Trophoblast cell (in vitro differentiated cells and primary cell): ENCODE results near the gene HIVEP1.

ENCODE experiments used
- DNase-seq, 2 donors: peaks; one replicate each; pipeline ENCODE4 v3.0.0-alpha.2; 2016
- H2AFZ ChIP-seq: 2 replicates; pipeline ENCODE4 v1.6.1; 2013; ENCODE audit warnings: low read length, moderate library complexity, mild to moderate bottlenecking; ENCODE audit not compliant: insufficient read depth, poor library complexity
- H2AK5ac ChIP-seq: 2 replicates; pipeline ENCODE4 v1.6.1; 2013; ENCODE audit warnings: mild to moderate bottlenecking, low read length
- H2BK120ac ChIP-seq: 2 replicates; pipeline ENCODE4 v1.6.1; 2013; ENCODE audit warnings: low read length, mild to moderate bottlenecking, moderate library complexity; ENCODE audit not compliant: insufficient read depth, poor library complexity
- H2BK12ac ChIP-seq: 2 replicates; pipeline ENCODE4 v1.6.1; 2013; ENCODE audit warnings: mild to moderate bottlenecking, low read length, moderate library complexity
- H2BK5ac ChIP-seq: 2 replicates; pipeline ENCODE4 v1.6.1; 2013; ENCODE audit warnings: low read length, low read depth, moderate library complexity, mild to moderate bottlenecking; ENCODE audit not compliant: poor library complexity
- H3K14ac ChIP-seq: 2 replicates; pipeline ENCODE4 v1.6.1; 2013; ENCODE audit warnings: mild to moderate bottlenecking, low read length
- H3K18ac ChIP-seq: 2 replicates; pipeline ENCODE4 v1.6.1; 2013; ENCODE audit warnings: mild to moderate bottlenecking, low read length
- H3K23ac ChIP-seq: 2 replicates; pipeline ENCODE4 v1.6.1; 2013; ENCODE audit warnings: low read length
- H3K27ac ChIP-seq: 2 replicates; pipeline ENCODE4 v1.5.1; 2013; ENCODE audit warnings: low read depth, mild to moderate bottlenecking, inconsistent platforms, low read length, moderate library complexity
- H3K27me3 ChIP-seq: 2 replicates; pipeline ENCODE4 v1.6.1; 2013; ENCODE audit warnings: inconsistent platforms, mild to moderate bottlenecking, low read length, moderate library complexity; ENCODE audit not compliant: insufficient read depth
- H3K36me3 ChIP-seq, 2 experiments: 1 replicate in 1 of 2; 2 replicates in 1 of 2; pipeline ENCODE4 v1.6.1; 2013; ENCODE audit warnings: low read length in 2 of 2, mild to moderate bottlenecking in 2 of 2, moderate library complexity in 1 of 2; ENCODE audit not compliant: insufficient read depth in 2 of 2, control insufficient read depth in 1 of 2
- H3K4ac ChIP-seq: 2 replicates; pipeline ENCODE4 v1.6.1; 2013; ENCODE audit warnings: low read depth, mild to moderate bottlenecking, low read length, moderate library complexity
- H3K4me1 ChIP-seq, 2 experiments: 1 replicate in 1 of 2; 2 replicates in 1 of 2; pipeline ENCODE4 v1.6.1; 2013; ENCODE audit warnings: low read length in 2 of 2, mild to moderate bottlenecking in 2 of 2, moderate library complexity in 1 of 2; ENCODE audit not compliant: insufficient read depth in 2 of 2, control insufficient read depth in 1 of 2
- H3K4me2 ChIP-seq: 2 replicates; pipeline ENCODE4 v1.6.1; 2013; ENCODE audit warnings: inconsistent platforms, mild to moderate bottlenecking, low read length, moderate library complexity
- H3K4me3 ChIP-seq: 2 replicates; pipeline ENCODE4 v1.5.1; 2013; ENCODE audit warnings: mild to moderate bottlenecking, low read depth, low read length, inconsistent platforms
- H3K79me1 ChIP-seq: one replicate; pipeline ENCODE4 v1.6.1; 2013; ENCODE audit warnings: low read length
- H3K79me2 ChIP-seq: 2 replicates; pipeline ENCODE4 v1.6.1; 2013; ENCODE audit warnings: low read length, mild to moderate bottlenecking; ENCODE audit not compliant: control insufficient read depth, insufficient read depth, poor library complexity
- H3K9ac ChIP-seq: 2 replicates; pipeline ENCODE4 v1.6.1; 2013; ENCODE audit warnings: mild to moderate bottlenecking, low read length
- H3K9me3 ChIP-seq: 2 replicates; pipeline ENCODE4 v1.6.1; 2013; ENCODE audit warnings: low read depth, mild to moderate bottlenecking, control low read depth, inconsistent platforms, low read length; ENCODE audit not compliant: insufficient read depth
- H4K12ac ChIP-seq: 2 replicates; pipeline ENCODE4 v1.6.1; 2013; ENCODE audit warnings: low read depth, mild to moderate bottlenecking, low read length, moderate library complexity
- H4K8ac ChIP-seq: 2 replicates; pipeline ENCODE4 v1.6.1; 2013; ENCODE audit warnings: low read depth, mild to moderate bottlenecking, low read length, moderate library complexity
- H4K91ac ChIP-seq: one replicate; pipeline ENCODE4 v1.6.1; 2013; ENCODE audit warnings: low read depth, mild to moderate bottlenecking, low read length, moderate library complexity
- WGBS: extraction: QIAGEN DNeasy Blood & Tissue Kit; methylation state at CpG from one replicate; pipeline ENCODE4 v1.1.7; 2013; ENCODE audit warnings: missing lambda C conversion rate; ENCODE audit not compliant: insufficient read length, insufficient coverage; ENCODE audit errors: extremely low coverage; 5-methylcytosine and 5-hydroxymethylcytosine counted together

Gene HIVEP1

DNA sequence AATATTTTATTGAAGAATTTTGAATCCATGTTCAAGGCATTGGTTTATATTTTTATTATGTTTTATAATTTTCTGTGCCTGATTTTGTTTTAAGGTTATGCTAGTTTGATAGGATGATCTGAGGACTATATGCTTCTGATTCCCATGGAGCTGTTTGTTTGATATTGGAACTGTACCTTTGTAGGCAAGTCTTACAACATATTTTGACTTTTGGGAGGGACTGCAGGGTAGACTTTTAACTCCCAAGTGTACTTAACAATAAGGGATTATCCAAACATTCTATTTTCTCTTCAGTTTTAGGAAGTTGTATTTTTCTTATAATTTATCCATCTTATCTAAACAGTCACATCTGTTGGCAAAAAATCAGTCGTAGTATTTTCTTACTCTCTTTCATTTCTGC, 82.6 kb downstream of the HIVEP1 start:
- H3K4me1 ChIP-seq, result no peaks in the 10 kb centered on the region
- no peak overlapping the region for H2BK5ac ChIP-seq
- H3K36me3 ChIP-seq, result peaks cover 0 to 2% of the 10 kb centered on the region in 2 experiments
- no peak overlapping the region for H2BK120ac ChIP-seq
- no peak overlapping the region for H2AK5ac ChIP-seq
- H3K27ac ChIP-seq, result no peak overlapping the region
- no peak overlapping the region for H4K8ac ChIP-seq
- H3K27me3 ChIP-seq, result no peaks in the 10 kb centered on the region
- H3K18ac ChIP-seq, result no peak overlapping the region
- no peaks in the 10 kb centered on the region for H3K79me1 ChIP-seq
- H3K9ac ChIP-seq, result no peak overlapping the region
- H3K4me3 ChIP-seq, result no peak overlapping the region
- WGBS, result no CpG with 5 or more reads among the region's 1 CpG
- no peak overlapping the region for H3K23ac ChIP-seq
- no peak for DNase-seq
- no peak overlapping the region for H4K12ac ChIP-seq
- H4K91ac ChIP-seq, result no peak overlapping the region
- no peak overlapping the region for H3K4ac ChIP-seq
- no peak overlapping the region for H2AFZ ChIP-seq
- no peak overlapping the region for H3K4me2 ChIP-seq
- H3K79me2 ChIP-seq, result no peaks in the 10 kb centered on the region
- no peaks in the 10 kb centered on the region for H3K9me3 ChIP-seq
- no peak overlapping the region for H3K14ac ChIP-seq
- no peak overlapping the region for H2BK12ac ChIP-seq

GRCh38 chr6:12096342-12096741, 84.2 kb downstream of the HIVEP1 start:
- H3K4me1 ChIP-seq, result no peaks in the 10 kb centered on the region
- no peak overlapping the region for H2BK12ac ChIP-seq
- peaks cover 0 to 2% of the 10 kb centered on the region in 2 experiments for H3K36me3 ChIP-seq
- H3K9me3 ChIP-seq, result no peaks in the 10 kb centered on the region
- H3K4ac ChIP-seq, result no peak overlapping the region
- H3K4me2 ChIP-seq, result no peak overlapping the region
- H3K79me2 ChIP-seq, result no peaks in the 10 kb centered on the region
- no peaks in the 10 kb centered on the region for H3K79me1 ChIP-seq
- H3K14ac ChIP-seq, result no peak overlapping the region
- no peak overlapping the region for H4K91ac ChIP-seq
- no peak overlapping the region for H3K4me3 ChIP-seq
- no peaks in the 10 kb centered on the region for H3K27me3 ChIP-seq
- no peak for DNase-seq
- no peak overlapping the region for H4K8ac ChIP-seq
- H3K9ac ChIP-seq, result no peak overlapping the region
- no peak overlapping the region for H2BK120ac ChIP-seq
- H3K23ac ChIP-seq, result no peak overlapping the region
- no CpG with 5 or more reads among the region's 3 CpGs for WGBS
- H4K12ac ChIP-seq, result no peak overlapping the region
- H3K18ac ChIP-seq, result no peak overlapping the region
- H2BK5ac ChIP-seq, result no peak overlapping the region
- no peak overlapping the region for H2AK5ac ChIP-seq
- H3K27ac ChIP-seq, result no peak overlapping the region
- no peak overlapping the region for H2AFZ ChIP-seq

DNA sequence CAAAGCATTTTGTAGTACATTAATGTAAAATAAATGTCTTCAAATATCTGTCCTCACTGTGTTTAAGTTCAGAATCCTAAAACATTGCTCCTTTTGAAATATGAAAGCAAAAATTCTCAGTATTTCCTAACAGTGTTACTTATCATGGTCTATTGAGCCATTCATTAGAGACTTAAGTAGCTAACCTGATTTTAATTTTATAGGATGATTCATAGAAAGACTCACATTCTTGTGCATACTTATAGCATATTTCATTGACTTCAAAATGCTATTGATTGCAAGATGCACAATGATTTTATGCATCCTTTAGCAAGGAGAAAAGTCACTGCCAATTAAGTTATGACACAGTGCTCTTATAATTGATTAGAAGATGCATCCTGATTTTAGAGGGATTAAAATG, 85.7 kb downstream of the HIVEP1 start:
- no peak overlapping the region for H4K8ac ChIP-seq
- no peaks in the 10 kb centered on the region for H3K27me3 ChIP-seq
- no peak overlapping the region for H3K14ac ChIP-seq
- H3K27ac ChIP-seq, result no peak overlapping the region
- no peak overlapping the region for H2AK5ac ChIP-seq
- no peak overlapping the region for H2BK5ac ChIP-seq
- H3K9me3 ChIP-seq, result no peaks in the 10 kb centered on the region
- H3K4me2 ChIP-seq, result no peak overlapping the region
- H2BK120ac ChIP-seq, result no peak overlapping the region
- no peak overlapping the region for H4K12ac ChIP-seq
- no peak overlapping the region for H3K4me3 ChIP-seq
- no peaks in the 10 kb centered on the region for H3K79me1 ChIP-seq
- no peak for DNase-seq
- no peak overlapping the region for H3K23ac ChIP-seq
- no peak overlapping the region for H3K18ac ChIP-seq
- no peak overlapping the region for H3K4ac ChIP-seq
- no peaks in the 10 kb centered on the region for H3K79me2 ChIP-seq
- no peaks in the 10 kb centered on the region for H3K4me1 ChIP-seq
- no peak overlapping the region for H3K9ac ChIP-seq
- peaks cover 0 to under 1% of the 10 kb centered on the region in 2 experiments for H3K36me3 ChIP-seq
- no peak overlapping the region for H2BK12ac ChIP-seq
- no peak overlapping the region for H2AFZ ChIP-seq
- no peak overlapping the region for H4K91ac ChIP-seq

DNA sequence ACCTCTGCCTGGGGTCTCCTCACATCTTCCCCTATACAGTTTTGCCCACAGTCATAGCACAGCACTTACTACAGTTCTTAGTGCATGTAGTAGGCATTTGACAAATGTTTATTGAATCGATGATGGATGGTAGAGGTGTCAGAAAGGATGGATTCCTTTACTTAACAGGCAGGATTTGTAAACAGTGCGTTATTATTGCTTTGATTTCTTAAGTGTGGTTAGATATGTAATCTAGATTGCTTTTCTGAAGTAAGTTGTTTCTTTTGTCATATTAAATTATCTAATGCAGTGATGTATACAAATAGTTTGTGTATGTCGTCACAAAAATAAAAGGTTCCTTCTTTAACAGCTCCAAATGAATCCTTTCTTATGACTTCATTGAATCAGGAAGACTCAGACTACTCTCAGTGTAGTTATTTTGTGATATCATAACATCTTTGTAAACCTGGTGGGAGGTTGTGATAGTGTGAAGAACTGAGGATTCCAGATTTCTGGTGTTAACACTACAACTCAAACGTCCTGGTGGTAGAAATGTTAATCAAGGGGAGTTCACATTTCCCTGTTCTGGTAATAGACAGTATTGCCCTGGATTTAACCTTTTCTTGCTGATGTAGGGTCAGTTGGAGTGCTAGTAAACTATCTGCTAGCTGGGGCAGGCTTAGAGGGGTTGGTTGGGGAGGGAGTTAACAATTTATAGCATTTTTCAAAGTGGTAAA, 87.7 kb downstream of the HIVEP1 start:
- Histone ChIP-seq H2BK5ac (no peak overlapping the region), H3K14ac (no peak overlapping the region), H2BK120ac (no peak overlapping the region), H3K18ac (no peak overlapping the region), H3K79me2 (no peaks in the 10 kb centered on the region), H2AFZ (no peak overlapping the region), H3K4me2 (no peak overlapping the region), H3K4ac (no peak overlapping the region), H3K23ac (no peak overlapping the region), H3K27ac (no peak overlapping the region), H3K9ac (no peak overlapping the region), H3K4me3 (no peak overlapping the region), H3K27me3 (no peaks in the 10 kb centered on the region), H3K9me3 (no peaks in the 10 kb centered on the region), H4K12ac (no peak overlapping the region), H4K8ac (no peak overlapping the region), H2AK5ac (no peak overlapping the region), H4K91ac (no peak overlapping the region), H3K79me1 (no peaks in the 10 kb centered on the region), H3K36me3 (no peaks in the 10 kb centered on the region), H3K4me1 (no peaks in the 10 kb centered on the region), H2BK12ac (no peak overlapping the region)
- WGBS, result no CpG with 5 or more reads among the region's 4 CpGs
- DNase-seq, result no peak
